GM18909 (cell line): Measurements from ENCODE around the gene HINFP.
A peak's percentile ranks its signal among the peaks of the same experiment; 100 is the strongest.
"Not testable (repeated sequence)": the region's sequence is repeated elsewhere in the genome, so short reads cannot be mapped to it uniquely, and the experiment has no call there.

Experiments used
- ATAC-seq: cut with Tn5 transposase; IDR thresholded peaks from one replicate; pipeline ENCODE4 v1.9.1; 2021; ENCODE audit warnings: mild to moderate bottlenecking; ENCODE audit not compliant: unreplicated experiment, poor library complexity

The HINFP gene

GRCh38 chr11:119153049-119153818 lies 31.9 kb downstream of the HINFP start:
- ATAC-seq, result no peak

GRCh38 chr11:119154178-119154577 lies 32.8 kb downstream of the HINFP start:
- ATAC-seq, result no peak

- ATAC-seq, result no peak
These were observed 34.5 kb downstream of the HINFP start for GRCh38 chr11:119155733-119156492.

DNA sequence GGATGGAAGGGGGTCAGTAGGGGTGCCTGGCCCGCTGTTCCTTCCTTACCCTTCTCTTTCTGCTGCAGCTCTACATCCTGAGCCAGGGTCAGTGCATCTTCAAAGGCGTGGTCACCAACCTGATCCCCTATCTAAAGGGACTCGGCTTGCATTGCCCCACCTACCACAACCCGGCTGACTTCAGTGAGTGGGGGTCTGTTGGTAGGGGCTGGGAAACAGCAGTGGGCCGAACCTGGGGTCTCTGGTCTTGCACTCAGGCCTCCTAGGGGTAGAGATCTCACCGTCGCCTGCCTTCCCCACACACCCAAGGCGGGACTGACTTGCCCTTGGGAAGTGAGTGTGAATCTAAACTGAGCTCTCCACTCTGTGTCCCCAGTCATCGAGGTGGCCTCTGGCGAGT lies 35.1 kb downstream of the HINFP start:
- no peak for ATAC-seq

GRCh38 chr11:119157063-119157462 lies 35.7 kb downstream of the HINFP start:
- no peak for ATAC-seq

GRCh38 chr11:119158467-119158866 lies 37.1 kb downstream of the HINFP start:
- ATAC-seq, result no peak

DNA sequence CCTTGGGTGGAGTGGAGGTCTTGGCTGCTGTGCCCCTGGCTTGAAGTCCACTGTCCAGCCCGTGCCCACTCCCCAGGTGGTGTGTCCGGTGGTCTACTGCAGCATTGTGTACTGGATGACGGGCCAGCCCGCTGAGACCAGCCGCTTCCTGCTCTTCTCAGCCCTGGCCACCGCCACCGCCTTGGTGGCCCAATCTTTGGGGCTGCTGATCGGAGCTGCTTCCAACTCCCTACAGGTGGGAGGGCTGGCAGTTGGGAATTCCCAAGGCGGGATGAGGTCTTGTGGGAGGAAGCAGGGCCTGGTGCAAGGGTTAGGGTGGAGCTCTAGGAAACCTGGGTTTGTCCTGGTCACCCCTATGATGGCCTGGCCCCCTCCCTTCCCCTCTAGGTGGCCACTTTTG lies 38.8 kb downstream of the HINFP start:
- ATAC-seq, result no peak

GRCh38 chr11:119161871-119162270 lies 40.5 kb downstream of the HINFP start:
- ATAC-seq, result no peak

- no peak for ATAC-seq
These were observed 45.1 kb downstream of the HINFP start for GRCh38 chr11:119166368-119167076.

DNA sequence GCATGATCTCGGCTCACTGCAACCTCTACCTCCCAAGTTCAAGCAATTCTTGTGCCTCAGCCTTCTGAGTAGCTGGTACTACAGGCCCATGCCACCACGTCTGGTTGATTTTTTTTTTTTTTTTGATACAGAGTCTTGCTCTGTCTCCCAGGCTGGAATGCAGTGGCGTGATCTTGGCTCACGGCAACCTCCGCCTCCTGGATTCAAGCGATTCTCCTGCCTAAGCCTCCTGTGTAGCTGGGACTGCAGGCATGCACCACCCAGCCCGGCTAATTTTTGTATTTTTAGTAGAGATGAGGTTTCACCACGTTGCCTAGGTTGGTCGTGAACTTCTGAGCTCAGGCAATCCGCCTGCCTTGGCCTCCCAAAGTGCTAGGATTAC lies 45.7 kb downstream of the HINFP start:
- not testable (repeated sequence) for ATAC-seq

GRCh38 chr11:119167933-119168332 lies 46.6 kb downstream of the HINFP start:
- ATAC-seq, result no peak

DNA sequence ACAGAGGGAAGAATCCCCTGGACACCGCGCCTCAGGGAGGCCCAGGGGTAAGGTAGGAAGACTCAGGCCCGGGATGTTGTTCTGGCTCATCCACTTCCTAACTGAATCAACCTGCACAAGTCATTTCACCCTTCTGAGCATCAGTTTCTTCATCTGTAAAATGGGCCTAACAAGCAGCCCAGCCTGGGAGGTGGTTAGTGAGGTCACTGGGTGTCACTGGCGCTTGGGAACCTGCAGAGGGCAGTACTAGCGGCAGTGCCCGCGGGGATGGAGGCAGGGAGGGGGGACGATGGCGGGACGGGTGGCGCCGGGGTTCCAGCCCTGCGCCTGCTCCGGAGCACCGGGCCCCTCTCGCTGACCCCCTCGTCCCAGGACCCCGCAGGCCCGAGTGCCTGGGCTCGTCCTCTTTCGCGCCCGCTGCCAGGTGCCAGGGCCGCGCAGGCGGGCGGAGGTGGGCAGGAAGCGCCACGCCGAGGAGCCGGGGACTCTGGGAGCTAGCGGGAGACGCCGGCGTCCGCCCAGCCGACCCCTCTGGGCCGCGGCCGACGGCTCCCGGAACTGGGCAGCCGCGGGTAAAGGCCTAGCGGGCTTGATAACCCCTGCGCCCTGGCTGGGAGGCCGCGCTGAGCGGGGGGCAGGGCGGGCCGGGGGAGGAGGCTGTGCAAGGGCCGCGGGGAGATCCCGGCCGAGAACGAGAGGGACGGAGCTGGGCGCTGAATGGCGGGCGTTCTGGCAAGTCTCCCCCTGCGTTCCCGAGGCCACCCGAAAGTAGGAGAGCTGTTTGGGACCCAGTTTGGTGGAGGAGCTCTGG lies 47.3 kb downstream of the HINFP start, which contains the start of gene NLRX1:
Gene NLRX1 (plus strand): TSS at position 255 of the 811 bp plus-strand sequence. CDS start 2,679 bp downstream, outside the sequence.
- peak; percentile 87 for ATAC-seq

GRCh38 chr11:119169282-119169719 lies 47.9 kb downstream of the HINFP start:
- ATAC-seq, result peak; percentile 29

DNA sequence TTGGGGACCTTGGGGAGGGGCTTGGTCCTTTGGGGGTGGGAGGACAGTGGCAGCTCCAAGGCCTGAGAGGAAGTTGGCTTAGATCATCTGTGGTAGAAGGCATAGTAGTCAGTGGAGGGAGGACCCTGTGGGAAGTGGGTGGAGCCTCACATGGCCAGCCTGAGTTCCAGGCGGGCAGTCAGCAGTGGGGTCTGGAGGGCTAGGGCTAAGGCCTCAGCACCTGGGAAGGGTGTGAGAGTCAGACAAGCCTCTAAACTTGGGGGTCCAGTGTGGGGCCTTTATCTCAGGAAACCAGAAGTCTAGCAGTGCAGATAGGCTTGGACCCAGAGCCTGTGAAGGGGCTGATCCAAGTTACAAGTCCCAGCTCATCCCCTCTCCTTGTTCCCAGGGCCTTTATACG lies 51.1 kb downstream of the HINFP start:
- ATAC-seq, result no peak

DNA sequence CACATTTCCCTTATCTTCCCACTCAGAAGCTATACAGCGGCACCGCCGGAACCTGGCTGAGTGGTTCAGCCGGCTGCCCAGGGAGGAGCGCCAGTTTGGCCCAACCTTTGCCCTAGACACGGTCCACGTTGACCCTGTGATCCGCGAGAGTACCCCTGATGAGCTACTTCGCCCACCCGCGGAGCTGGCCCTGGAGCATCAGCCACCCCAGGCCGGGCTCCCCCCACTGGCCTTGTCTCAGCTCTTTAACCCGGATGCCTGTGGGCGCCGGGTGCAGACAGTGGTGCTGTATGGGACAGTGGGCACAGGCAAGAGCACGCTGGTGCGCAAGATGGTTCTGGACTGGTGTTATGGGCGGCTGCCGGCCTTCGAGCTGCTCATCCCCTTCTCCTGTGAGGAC lies 52.1 kb downstream of the HINFP start:
- ATAC-seq, result no peak

GRCh38 chr11:119175493-119176077 lies 54.2 kb downstream of the HINFP start:
- ATAC-seq, result no peak

GRCh38 chr11:119178166-119178680 lies 56.8 kb downstream of the HINFP start:
- no peak for ATAC-seq

GRCh38 chr11:119179342-119179741 lies 58.0 kb downstream of the HINFP start:
- no peak for ATAC-seq

- ATAC-seq, result no peak
These were observed 58.6 kb downstream of the HINFP start for GRCh38 chr11:119179983-119180382.
